Measurements from ENCODE around the gene SLC22A14.

SLC22A14 gene

DNA sequence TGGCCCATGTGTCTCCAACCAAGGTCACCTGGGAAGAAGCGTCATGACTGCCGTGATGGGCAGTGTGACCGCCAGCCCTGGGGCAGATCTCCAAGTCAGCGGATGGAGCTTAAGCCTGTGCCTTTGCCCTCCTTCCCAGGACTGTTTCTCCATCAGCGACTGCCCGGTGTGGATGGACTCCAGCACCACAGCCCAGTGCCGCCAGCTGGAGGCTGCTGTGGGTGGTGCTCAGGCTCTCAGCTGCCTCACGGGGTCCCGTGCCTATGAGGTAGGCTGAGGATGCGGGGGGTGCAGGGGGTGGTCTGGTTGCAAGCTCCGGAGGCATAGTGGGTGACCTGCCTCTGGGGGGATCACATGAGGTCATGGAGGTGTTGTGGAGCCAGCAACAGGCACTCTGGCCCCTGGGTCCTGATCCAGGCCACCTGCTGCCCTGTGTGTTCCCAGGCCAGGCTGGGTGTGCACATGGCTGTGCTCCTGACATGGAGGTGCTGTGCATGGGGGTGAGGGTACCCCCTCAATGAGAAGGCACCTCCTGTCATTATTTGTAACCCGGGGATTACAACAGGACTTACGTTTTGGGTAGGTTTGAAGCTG is 83.5 kb downstream of the SLC22A14 start:
- no peak for DNase-seq (ENCODE audit: low read depth)
- TF ChIP-seq, protein P1, sequence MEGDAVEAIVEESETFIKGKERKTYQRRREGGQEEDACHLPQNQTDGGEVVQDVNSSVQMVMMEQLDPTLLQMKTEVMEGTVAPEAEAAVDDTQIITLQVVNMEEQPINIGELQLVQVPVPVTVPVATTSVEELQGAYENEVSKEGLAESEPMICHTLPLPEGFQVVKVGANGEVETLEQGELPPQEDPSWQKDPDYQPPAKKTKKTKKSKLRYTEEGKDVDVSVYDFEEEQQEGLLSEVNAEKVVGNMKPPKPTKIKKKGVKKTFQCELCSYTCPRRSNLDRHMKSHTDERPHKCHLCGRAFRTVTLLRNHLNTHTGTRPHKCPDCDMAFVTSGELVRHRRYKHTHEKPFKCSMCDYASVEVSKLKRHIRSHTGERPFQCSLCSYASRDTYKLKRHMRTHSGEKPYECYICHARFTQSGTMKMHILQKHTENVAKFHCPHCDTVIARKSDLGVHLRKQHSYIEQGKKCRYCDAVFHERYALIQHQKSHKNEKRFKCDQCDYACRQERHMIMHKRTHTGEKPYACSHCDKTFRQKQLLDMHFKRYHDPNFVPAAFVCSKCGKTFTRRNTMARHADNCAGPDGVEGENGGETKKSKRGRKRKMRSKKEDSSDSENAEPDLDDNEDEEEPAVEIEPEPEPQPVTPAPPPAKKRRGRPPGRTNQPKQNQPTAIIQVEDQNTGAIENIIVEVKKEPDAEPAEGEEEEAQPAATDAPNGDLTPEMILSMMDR (IDR thresholded peaks at IDR 0.05; ENCODE audit: insufficient read depth, low read depth, low read length, missing control alignments), result no peak
- H3K4me3 ChIP-seq (ENCODE audit: low read depth, low read length), result no peak overlapping the region

DNA sequence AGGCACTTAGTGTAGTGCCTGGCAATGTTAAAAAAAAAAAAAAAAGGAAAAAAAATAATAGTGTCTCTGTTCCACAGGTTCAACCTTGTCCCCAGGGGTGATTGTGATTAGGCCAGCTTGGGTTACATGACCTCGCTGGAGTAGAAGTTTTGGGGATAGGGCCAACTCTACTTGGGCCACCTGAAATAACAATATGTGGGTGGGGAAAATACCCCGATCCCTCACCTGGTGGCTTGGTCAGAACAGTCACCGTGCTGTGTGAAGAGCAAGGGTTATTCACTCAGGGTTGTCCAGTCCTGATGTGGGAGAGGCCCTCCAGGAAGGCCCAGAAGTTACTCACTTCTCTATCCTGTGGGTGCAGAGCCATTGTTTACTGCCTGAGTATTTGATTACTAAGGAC is 84.0 kb downstream of the SLC22A14 start:
- no peak for DNase-seq (ENCODE audit: low read depth)
- TF ChIP-seq, protein P1 (IDR thresholded peaks at IDR 0.05; ENCODE audit: insufficient read depth, low read depth, low read length, missing control alignments), result no peak
- no peak overlapping the region for H3K4me3 ChIP-seq (ENCODE audit: low read depth, low read length)

DNA sequence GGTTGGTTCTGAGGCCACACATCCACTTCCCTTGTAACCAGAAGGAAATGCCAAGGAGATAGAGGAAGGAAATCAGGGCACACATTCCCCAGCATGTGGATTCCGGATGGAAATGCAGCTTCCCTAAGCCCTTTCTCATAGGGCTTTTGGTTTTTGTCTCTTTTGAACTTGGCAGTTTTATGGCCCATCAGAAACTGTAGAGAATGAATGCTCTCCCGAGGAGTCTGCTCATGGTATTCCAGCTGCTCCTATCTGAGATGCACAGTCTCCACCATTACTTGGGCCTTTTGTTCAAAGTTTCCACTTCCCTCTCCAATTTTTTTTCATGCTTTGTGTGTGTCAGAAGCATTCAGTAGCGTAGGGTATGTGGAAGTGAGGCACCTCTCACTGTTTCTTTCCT is 85.7 kb downstream of the SLC22A14 start:
- H3K4me3 ChIP-seq (ENCODE audit: low read depth, low read length), result no peak overlapping the region
- no peak for DNase-seq (ENCODE audit: low read depth)
- TF ChIP-seq, protein P1 (IDR thresholded peaks at IDR 0.05; ENCODE audit: insufficient read depth, low read depth, low read length, missing control alignments), result no peak
